ENCODE results near the gene GJA3.

Gene GJA3

GRCh38 chr13:20206065-20206697 is 45.3 kb upstream of the GJA3 start:
- ATAC-seq (ENCODE audit: insufficient read depth, low read depth) (no peak), DNase-seq (no peak)
- Histone ChIP-seq H3K27me3 (ENCODE audit: insufficient read depth, low read length, poor library complexity) (no peaks in the 10 kb centered on the region), H3K9me3 (ENCODE audit: insufficient read depth, low read length, severe bottlenecking) (no peaks in the 10 kb centered on the region), H2AFZ (ENCODE audit: low read depth, low read length) (no peak overlapping the region), H3K27ac (ENCODE audit: low read length) (no peak overlapping the region), H4K20me1 (ENCODE audit: insufficient read depth, low read length) (no peaks in the 10 kb centered on the region), H3K9ac (ENCODE audit: low read depth, low read length) (no peak overlapping the region), H3K4me3 (ENCODE audit: low read depth in 1 of 2, low read length in 2 of 2) (no peak overlapping the region), H3K4me2 (ENCODE audit: insufficient read depth, low read length) (no peak overlapping the region), H3K36me3 (ENCODE audit: insufficient read depth, low read length) (no peaks in the 10 kb centered on the region), H3K4me1 (ENCODE audit: insufficient read depth, low read length) (0 out of 2 replicates have a peak, but pooled peaks cover 2% of the 10 kb centered on the region), H3K79me2 (ENCODE audit: insufficient read depth, low read length) (no peaks in the 10 kb centered on the region)
- no peak for TF ChIP-seq CTCF (IDR thresholded peaks at IDR 0.05; ENCODE audit: borderline replicate concordance, extremely low read depth, low read length, poor library complexity, severe bottlenecking)
- TF ChIP-seq EZH2 (IDR thresholded peaks at IDR 0.05; ENCODE audit: borderline replicate concordance, low read depth, low read length, severe bottlenecking) = no peak

- H3K4me3 ChIP-seq (ENCODE audit: low read depth in 1 of 2, low read length in 2 of 2) = no peak overlapping the region
- no peak overlapping the region for H3K27ac ChIP-seq (ENCODE audit: low read length)
- H3K79me2 ChIP-seq (ENCODE audit: insufficient read depth, low read length) = no peaks in the 10 kb centered on the region
- H3K27me3 ChIP-seq (ENCODE audit: insufficient read depth, low read length, poor library complexity) = peaks cover 21% of the 10 kb centered on the region
- ATAC-seq (ENCODE audit: insufficient read depth, low read depth) = no peak
- H4K20me1 ChIP-seq (ENCODE audit: insufficient read depth, low read length) = no peaks in the 10 kb centered on the region
- H2AFZ ChIP-seq (ENCODE audit: low read depth, low read length) = no peak overlapping the region
- TF ChIP-seq CTCF (IDR thresholded peaks at IDR 0.05; ENCODE audit: borderline replicate concordance, extremely low read depth, low read length, poor library complexity, severe bottlenecking) = no peak
- TF ChIP-seq EZH2 (IDR thresholded peaks at IDR 0.05; ENCODE audit: borderline replicate concordance, low read depth, low read length, severe bottlenecking) = no peak
- H3K9me3 ChIP-seq (ENCODE audit: insufficient read depth, low read length, severe bottlenecking) = no peaks in the 10 kb centered on the region
- H3K4me2 ChIP-seq (ENCODE audit: insufficient read depth, low read length) = no peak overlapping the region
- no peak overlapping the region for H3K9ac ChIP-seq (ENCODE audit: low read depth, low read length)
- no peaks in the 10 kb centered on the region for H3K36me3 ChIP-seq (ENCODE audit: insufficient read depth, low read length)
- H3K4me1 ChIP-seq (ENCODE audit: insufficient read depth, low read length) = peaks cover 3% of the 10 kb centered on the region; the same call in 1 of the 2 replicates
- no peak for DNase-seq
These were observed 37.9 kb upstream of the GJA3 start for GRCh38 chr13:20198781-20199180.

GRCh38 chr13:20197361-20197834 is 36.5 kb upstream of the GJA3 start:
- Histone ChIP-seq H4K20me1 (ENCODE audit: insufficient read depth, low read length) (no peaks in the 10 kb centered on the region), H3K4me3 (ENCODE audit: low read depth in 1 of 2, low read length in 2 of 2) (no peak overlapping the region), H3K9ac (ENCODE audit: low read depth, low read length) (no peak overlapping the region), H3K36me3 (ENCODE audit: insufficient read depth, low read length) (no peaks in the 10 kb centered on the region), H3K4me2 (ENCODE audit: insufficient read depth, low read length) (no peak overlapping the region), H3K27me3 (ENCODE audit: insufficient read depth, low read length, poor library complexity) (peaks cover 35% of the 10 kb centered on the region), H3K79me2 (ENCODE audit: insufficient read depth, low read length) (no peaks in the 10 kb centered on the region), H3K9me3 (ENCODE audit: insufficient read depth, low read length, severe bottlenecking) (no peaks in the 10 kb centered on the region), H2AFZ (ENCODE audit: low read depth, low read length) (0 out of 2 replicates have a peak overlapping the region, but pooled peaks have one; percentile 13), H3K4me1 (ENCODE audit: insufficient read depth, low read length) (peaks cover 11% of the 10 kb centered on the region), H3K27ac (ENCODE audit: low read length) (no peak overlapping the region)
- TF ChIP-seq CTCF (IDR thresholded peaks at IDR 0.05; ENCODE audit: borderline replicate concordance, extremely low read depth, low read length, poor library complexity, severe bottlenecking) = peak; percentile 79
- TF ChIP-seq EZH2 (IDR thresholded peaks at IDR 0.05; ENCODE audit: borderline replicate concordance, low read depth, low read length, severe bottlenecking) = no peak
- ATAC-seq (ENCODE audit: insufficient read depth, low read depth) = peak; percentile 56
- peak; percentile 24 for DNase-seq
